Fibroblast of pulmonary artery (primary cell): ENCODE data around the gene MGAT4D.
"Not testable (repeated sequence)": the region's sequence is repeated elsewhere in the genome, so short reads cannot be mapped to it uniquely, and the experiment has no call there.

ENCODE experiments used
- DNase-seq: peaks from one replicate; pipeline ENCODE4 v3.0.0-alpha.2; 2010; ENCODE audit warnings: low read depth
- H3K4me3 ChIP-seq: replicated peaks from 2 replicates; pipeline ENCODE4 v1.5.1; 2011; ENCODE audit warnings: low read depth, mild to moderate bottlenecking, control low read depth, low read length, moderate library complexity
- TF ChIP-seq, protein P1 (sequence below): IDR thresholded peaks from 2 replicates; pipeline ENCODE4 v1.5.1; 2011; ENCODE audit warnings: mild to moderate bottlenecking, control low read depth, low read length, inconsistent platforms; ENCODE audit errors: missing control alignments

Gene MGAT4D

DNA sequence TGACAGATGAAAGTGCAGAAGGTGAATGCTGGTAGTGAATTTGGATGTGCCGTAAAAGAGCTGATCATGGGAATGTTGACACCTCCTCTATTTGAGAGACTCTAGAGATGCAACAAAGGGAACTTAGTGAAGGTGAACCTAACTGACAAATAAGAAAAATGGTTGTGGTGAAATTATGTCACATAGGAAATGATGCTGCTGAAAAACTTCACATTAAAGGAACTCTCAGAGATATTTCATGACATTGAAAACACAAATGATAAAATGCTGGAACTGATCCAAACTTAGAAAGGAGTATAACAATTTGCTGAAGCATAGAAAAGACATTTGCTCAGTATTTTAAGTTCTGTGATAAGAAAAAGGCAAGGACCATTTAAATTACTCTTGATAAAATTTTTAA is 31.9 kb downstream of the MGAT4D start:
- TF ChIP-seq, protein P1, sequence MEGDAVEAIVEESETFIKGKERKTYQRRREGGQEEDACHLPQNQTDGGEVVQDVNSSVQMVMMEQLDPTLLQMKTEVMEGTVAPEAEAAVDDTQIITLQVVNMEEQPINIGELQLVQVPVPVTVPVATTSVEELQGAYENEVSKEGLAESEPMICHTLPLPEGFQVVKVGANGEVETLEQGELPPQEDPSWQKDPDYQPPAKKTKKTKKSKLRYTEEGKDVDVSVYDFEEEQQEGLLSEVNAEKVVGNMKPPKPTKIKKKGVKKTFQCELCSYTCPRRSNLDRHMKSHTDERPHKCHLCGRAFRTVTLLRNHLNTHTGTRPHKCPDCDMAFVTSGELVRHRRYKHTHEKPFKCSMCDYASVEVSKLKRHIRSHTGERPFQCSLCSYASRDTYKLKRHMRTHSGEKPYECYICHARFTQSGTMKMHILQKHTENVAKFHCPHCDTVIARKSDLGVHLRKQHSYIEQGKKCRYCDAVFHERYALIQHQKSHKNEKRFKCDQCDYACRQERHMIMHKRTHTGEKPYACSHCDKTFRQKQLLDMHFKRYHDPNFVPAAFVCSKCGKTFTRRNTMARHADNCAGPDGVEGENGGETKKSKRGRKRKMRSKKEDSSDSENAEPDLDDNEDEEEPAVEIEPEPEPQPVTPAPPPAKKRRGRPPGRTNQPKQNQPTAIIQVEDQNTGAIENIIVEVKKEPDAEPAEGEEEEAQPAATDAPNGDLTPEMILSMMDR: no peak
- H3K4me3 ChIP-seq: no peak overlapping the region
- DNase-seq: no peak

DNA sequence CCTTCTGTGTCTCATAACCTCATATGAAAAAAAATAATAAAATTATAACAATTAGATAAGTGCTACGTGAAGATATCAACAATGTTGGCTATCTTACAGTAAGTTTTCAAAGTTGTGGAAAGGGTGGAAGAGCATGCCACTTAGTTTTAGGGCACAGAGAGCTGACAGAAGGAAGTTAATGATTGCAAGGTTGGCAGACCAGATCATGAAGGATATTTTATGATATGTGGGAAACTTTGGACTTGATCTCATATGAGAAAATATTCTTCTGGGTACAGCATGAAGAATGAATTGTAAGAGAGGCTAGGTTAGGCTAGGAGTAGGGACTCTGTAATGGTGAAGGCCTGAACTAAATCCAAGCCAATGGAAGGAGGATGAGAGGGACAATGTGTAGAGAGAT is 34.5 kb downstream of the MGAT4D start:
- H3K4me3 ChIP-seq: no peak overlapping the region
- TF ChIP-seq, protein P1: no peak
- no peak for DNase-seq

DNA sequence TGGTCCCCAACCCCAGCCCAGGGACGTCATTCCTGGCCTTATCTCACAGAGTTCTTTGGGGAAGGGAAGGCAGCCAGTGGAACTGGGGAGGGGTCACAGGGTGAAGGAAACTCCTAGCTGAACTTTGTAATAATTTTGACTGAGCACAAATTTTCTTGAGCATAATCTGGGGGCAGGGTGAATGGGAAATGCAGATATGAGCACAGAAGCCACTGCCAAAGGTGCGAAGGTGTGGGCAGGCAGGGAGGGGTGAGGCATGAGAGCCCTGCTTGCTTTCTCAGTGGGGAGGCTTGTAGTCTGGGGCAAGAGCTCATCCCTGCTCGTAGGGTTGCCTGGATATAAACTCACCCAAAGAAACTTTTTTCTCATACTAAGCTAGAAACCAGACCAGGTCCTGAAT is 34.9 kb downstream of the MGAT4D start:
- TF ChIP-seq, protein P1: no peak
- no peak for DNase-seq
- no peak overlapping the region for H3K4me3 ChIP-seq

DNA sequence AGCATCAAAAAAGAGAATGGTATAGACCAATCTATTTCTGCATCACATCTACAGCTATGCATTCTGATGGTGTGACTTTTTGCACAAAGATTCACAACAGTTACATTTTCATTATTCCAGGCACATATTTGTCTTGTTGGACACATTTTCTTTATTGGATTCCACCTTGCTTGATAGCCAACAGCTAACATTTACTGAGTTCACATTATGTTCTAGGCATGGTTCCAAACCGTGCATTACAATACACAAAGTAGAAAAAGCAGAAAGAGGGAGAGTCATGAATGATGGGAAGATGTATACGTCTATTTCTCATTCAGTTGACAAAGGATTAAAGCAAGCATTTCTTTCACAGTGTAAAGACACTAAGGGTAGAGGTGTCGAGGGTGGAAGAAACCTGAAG is 47.7 kb downstream of the MGAT4D start:
- TF ChIP-seq, protein P1: no peak
- no peak overlapping the region for H3K4me3 ChIP-seq

DNA sequence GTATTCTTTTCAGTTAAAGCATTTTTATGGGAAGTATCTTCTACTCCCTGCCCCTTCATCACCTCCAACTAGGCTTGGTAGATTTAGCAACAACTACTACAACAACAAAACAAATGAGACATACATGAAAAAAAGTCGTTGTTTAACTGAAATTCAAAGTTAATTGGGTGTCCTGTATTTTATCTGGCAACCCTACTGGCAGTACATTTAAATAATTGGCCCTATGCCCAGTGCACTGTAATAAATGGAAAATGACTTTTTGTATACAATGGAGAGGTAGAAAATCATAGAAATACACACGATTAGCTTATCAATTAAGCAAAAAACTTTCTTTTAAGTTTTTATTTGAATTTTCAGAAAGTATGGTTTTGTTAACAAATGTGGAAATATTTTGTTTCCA is 49.3 kb downstream of the MGAT4D start:
- DNase-seq: peak; percentile 2
- H3K4me3 ChIP-seq: no peak overlapping the region
- TF ChIP-seq, protein P1: no peak

More for the DNA sequence above, 47.7 kb downstream of the MGAT4D start:
- DNase-seq: no peak

DNA sequence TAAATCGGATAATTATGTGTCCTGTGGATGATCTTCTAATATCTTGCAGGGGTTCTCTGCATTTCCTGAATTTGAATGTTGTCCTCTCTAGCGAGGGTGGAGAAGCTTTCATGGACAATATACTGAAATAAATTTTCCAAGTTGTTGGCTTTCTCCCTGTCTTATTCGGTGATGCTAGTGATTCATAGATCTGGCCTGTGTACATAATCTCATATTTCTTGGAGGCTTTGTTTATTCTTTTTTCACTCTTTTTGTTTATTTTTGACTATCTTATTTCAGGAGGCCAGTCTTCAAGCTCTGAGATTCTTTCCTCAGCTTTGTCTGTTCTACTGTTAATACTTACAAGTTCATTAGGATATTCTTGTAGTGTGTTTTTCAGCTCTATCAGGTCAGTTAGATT is 49.9 kb downstream of the MGAT4D start:
- H3K4me3 ChIP-seq: no peak overlapping the region
- DNase-seq: no peak
- TF ChIP-seq, protein P1: no peak

DNA sequence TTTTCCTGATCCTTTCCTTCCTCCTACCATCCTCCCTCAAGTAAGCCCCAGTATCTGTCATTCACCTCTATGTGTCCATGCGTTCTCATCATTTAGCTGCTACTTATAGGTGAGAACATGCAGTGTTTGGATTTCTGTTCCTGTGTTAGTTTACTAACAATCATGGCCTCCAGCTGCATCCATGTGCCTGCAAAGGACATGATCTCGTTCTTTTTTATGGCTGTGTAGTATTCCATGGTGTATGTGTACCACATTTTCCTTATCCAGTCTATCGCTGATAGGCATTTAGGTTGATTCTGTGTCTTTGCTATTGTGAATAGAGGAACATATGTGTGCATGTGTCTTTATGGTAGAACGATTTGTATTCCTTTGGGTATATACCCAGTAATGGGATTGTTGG is 53.7 kb downstream of the MGAT4D start:
- not testable (repeated sequence) for DNase-seq, H3K4me3 ChIP-seq
